BLaER1 treated with 17β-estradiol and CSF1 and Interleukin-3, amounts not matched to agents 10 nM and 100 nM (cell line): ENCODE data around the gene MARVELD3.

Experiments used
- H3K27ac ChIP-seq, 11 experiments: shearing (Covaris generic); formaldehyde crosslinking; 2 replicates each; pipeline ENCODE4 v1.8.1; 2022
- H3K27me3 ChIP-seq, 11 experiments: shearing (Covaris generic); formaldehyde crosslinking; 2 replicates each; pipeline ENCODE4 v1.8.1; 2022
- H3K36me3 ChIP-seq, 11 experiments: shearing (Covaris generic); formaldehyde crosslinking; 2 replicates each; pipeline ENCODE4 v1.8.1; 2022
- H3K4me1 ChIP-seq, 10 experiments: shearing (Covaris generic); formaldehyde crosslinking; 2 replicates each; pipeline ENCODE4 v1.8.1; 2022
- H3K4me2 ChIP-seq, 11 experiments: shearing (Covaris generic); formaldehyde crosslinking; 2 replicates each; pipeline ENCODE4 v1.8.1; 2022
- H3K4me3 ChIP-seq, 10 experiments: shearing (Covaris generic); formaldehyde crosslinking; 2 replicates each; pipeline ENCODE4 v1.8.1; 2022
- H3K9ac ChIP-seq, 11 experiments: shearing (Covaris generic); formaldehyde crosslinking; 2 replicates each; pipeline ENCODE4 v1.8.1; 2022
- H3K9me3 ChIP-seq, 11 experiments: shearing (Covaris generic); formaldehyde crosslinking; replicated peaks in 1 of 11; 2 replicates each; pipeline ENCODE4 v1.8.1; 2022
- H4K20me1 ChIP-seq, 11 experiments: shearing (Covaris generic); formaldehyde crosslinking; 2 replicates each; pipeline ENCODE4 v1.8.1; 2022
- Cebpa-rat ChIP-seq, 11 experiments: shearing (Covaris generic); IDR thresholded peaks; 2 replicates each; pipeline ENCODE4 v1.8.1; 2022

Gene MARVELD3

GRCh38 chr16:71631776-71632175 is 5.8 kb downstream of the MARVELD3 start:
- Histone ChIP-seq H3K9ac (no peak overlapping the region), H3K4me2 (no peak overlapping the region), H3K4me1 (peaks cover 9 to 32% (median 12%) of the 10 kb centered on the region in 10 experiments; a peak in 18 of 20 replicates), H3K4me3 (no peak overlapping the region), H4K20me1 (no peaks in the 10 kb centered on the region), H3K9me3 (peaks cover 0 to 4% (median 2%) of the 10 kb centered on the region in 11 experiments; a peak in 14 of 22 replicates), H3K36me3 (no peaks in the 10 kb centered on the region), H3K27me3 (no peaks in the 10 kb centered on the region), H3K27ac (no peak overlapping the region)
- no peak for TF ChIP-seq Cebpa-rat (IDR thresholded peaks at IDR 0.05)

GRCh38 chr16:71635632-71636031 is 9.6 kb downstream of the MARVELD3 start:
- no peak for TF ChIP-seq Cebpa-rat (IDR thresholded peaks at IDR 0.05)

GRCh38 chr16:71637398-71637797 is 11.4 kb downstream of the MARVELD3 start:
- H3K4me2 ChIP-seq: no peak overlapping the region
- H4K20me1 ChIP-seq: no peaks in the 10 kb centered on the region
- no peak for TF ChIP-seq Cebpa-rat (IDR thresholded peaks at IDR 0.05)
- H3K4me1 ChIP-seq: peaks cover 0 to 10% (median 0%) of the 10 kb centered on the region in 10 experiments; a peak in 5 of 20 replicates
- H3K27me3 ChIP-seq: no peaks in the 10 kb centered on the region
- no peak overlapping the region for H3K4me3 ChIP-seq
- no peaks in the 10 kb centered on the region for H3K9me3 ChIP-seq
- H3K36me3 ChIP-seq: no peaks in the 10 kb centered on the region; a peak in 1 of 22 replicates
- H3K9ac ChIP-seq: no peak overlapping the region
- H3K27ac ChIP-seq: no peak overlapping the region

More at GRCh38 chr16:71635632-71636031, 9.6 kb downstream of the MARVELD3 start:
- Histone ChIP-seq H3K4me3 (no peak overlapping the region), H4K20me1 (no peaks in the 10 kb centered on the region), H3K9me3 (no peaks in the 10 kb centered on the region), H3K27ac (no peak overlapping the region), H3K36me3 (no peaks in the 10 kb centered on the region; a peak in 1 of 22 replicates), H3K4me1 (peaks cover 0 to 10% (median 0%) of the 10 kb centered on the region in 10 experiments; a peak in 5 of 20 replicates), H3K9ac (no peak overlapping the region), H3K27me3 (no peaks in the 10 kb centered on the region), H3K4me2 (peak overlapping the region in 2 of 11 experiments; percentile 21 to 54; a peak in 4 of 22 replicates)

GRCh38 chr16:71645450-71645849 is 19.5 kb downstream of the MARVELD3 start:
- Histone ChIP-seq H3K9me3 (no peaks in the 10 kb centered on the region), H3K27me3 (no peaks in the 10 kb centered on the region), H3K27ac (no peak overlapping the region), H3K4me2 (no peak overlapping the region), H4K20me1 (no peaks in the 10 kb centered on the region; a peak in 2 of 22 replicates), H3K36me3 (peaks cover 26 to 45% (median 33%) of the 10 kb centered on the region in 11 experiments), H3K4me3 (no peak overlapping the region), H3K4me1 (no peaks in the 10 kb centered on the region), H3K9ac (no peak overlapping the region)
- no peak for TF ChIP-seq Cebpa-rat (IDR thresholded peaks at IDR 0.05)

- no peak for TF ChIP-seq Cebpa-rat (IDR thresholded peaks at IDR 0.05)
- no peaks in the 10 kb centered on the region for H3K27me3 ChIP-seq
- no peaks in the 10 kb centered on the region for H3K9me3 ChIP-seq
- H3K4me2 ChIP-seq: no peak overlapping the region
- H3K4me1 ChIP-seq: no peaks in the 10 kb centered on the region
- no peak overlapping the region for H3K27ac ChIP-seq
- H4K20me1 ChIP-seq: no peaks in the 10 kb centered on the region; a peak in 2 of 22 replicates
- H3K9ac ChIP-seq: no peak overlapping the region
- peaks cover 33 to 65% (median 49%) of the 10 kb centered on the region in 11 experiments for H3K36me3 ChIP-seq
- H3K4me3 ChIP-seq: no peak overlapping the region
These were observed 21.4 kb downstream of the MARVELD3 start for GRCh38 chr16:71647391-71647790.

GRCh38 chr16:71648162-71648561 is 22.2 kb downstream of the MARVELD3 start:
- Histone ChIP-seq H3K9ac (no peak overlapping the region), H3K27ac (no peak overlapping the region), H3K27me3 (no peaks in the 10 kb centered on the region), H3K4me3 (no peak overlapping the region), H3K4me1 (no peaks in the 10 kb centered on the region), H3K4me2 (no peak overlapping the region), H3K36me3 (peaks cover 40 to 72% (median 57%) of the 10 kb centered on the region in 11 experiments), H4K20me1 (no peaks in the 10 kb centered on the region; a peak in 2 of 22 replicates), H3K9me3 (no peaks in the 10 kb centered on the region)
- TF ChIP-seq Cebpa-rat (IDR thresholded peaks at IDR 0.05): no peak

GRCh38 chr16:71648921-71649320 is 22.9 kb downstream of the MARVELD3 start:
- Histone ChIP-seq H3K4me2 (no peak overlapping the region), H3K4me3 (no peak overlapping the region), H3K36me3 (peaks cover 46 to 80% (median 63%) of the 10 kb centered on the region in 11 experiments), H3K27me3 (no peaks in the 10 kb centered on the region), H3K9me3 (no peaks in the 10 kb centered on the region), H3K4me1 (no peaks in the 10 kb centered on the region), H4K20me1 (no peaks in the 10 kb centered on the region; a peak in 1 of 22 replicates), H3K9ac (no peak overlapping the region), H3K27ac (no peak overlapping the region)
- TF ChIP-seq Cebpa-rat (IDR thresholded peaks at IDR 0.05): no peak

GRCh38 chr16:71649704-71650103 is 23.7 kb downstream of the MARVELD3 start:
- Histone ChIP-seq H3K27me3 (no peaks in the 10 kb centered on the region), H3K9ac (no peak overlapping the region), H3K4me2 (no peak overlapping the region), H3K4me1 (no peaks in the 10 kb centered on the region), H3K9me3 (no peaks in the 10 kb centered on the region), H3K27ac (no peak overlapping the region), H3K36me3 (peaks cover 52 to 88% (median 64%) of the 10 kb centered on the region in 11 experiments), H4K20me1 (no peaks in the 10 kb centered on the region; a peak in 1 of 22 replicates), H3K4me3 (no peak overlapping the region)
- TF ChIP-seq Cebpa-rat (IDR thresholded peaks at IDR 0.05): no peak

GRCh38 chr16:71658771-71659170 is 32.8 kb downstream of the MARVELD3 start:
- no peak for TF ChIP-seq Cebpa-rat (IDR thresholded peaks at IDR 0.05)
- H3K9ac ChIP-seq: peak overlapping the region in 1 of 11 experiments; percentile 19; a peak in 1 of 22 replicates
- peaks cover 51 to 76% (median 65%) of the 10 kb centered on the region in 11 experiments for H3K36me3 ChIP-seq
- H3K4me2 ChIP-seq: peak overlapping the region; percentile 26 to 68 (median 63); a peak in 21 of 22 replicates
- peaks cover 14 to 25% (median 17%) of the 10 kb centered on the region in 10 experiments for H3K4me1 ChIP-seq
- H3K9me3 ChIP-seq: no peaks in the 10 kb centered on the region
- peak overlapping the region in 7 of 11 experiments; percentile 9 to 66 (median 60); a peak in 10 of 22 replicates for H3K27ac ChIP-seq
- no peaks in the 10 kb centered on the region for H3K27me3 ChIP-seq
- H4K20me1 ChIP-seq: no peaks in the 10 kb centered on the region
- H3K4me3 ChIP-seq: no peak overlapping the region

- Histone ChIP-seq H3K27ac (peak overlapping the region in 7 of 11 experiments; percentile 9 to 66 (median 60); a peak in 11 of 22 replicates), H4K20me1 (no peaks in the 10 kb centered on the region), H3K27me3 (no peaks in the 10 kb centered on the region), H3K9me3 (no peaks in the 10 kb centered on the region), H3K9ac (0 out of 22 replicates have a peak overlapping the region, but pooled peaks of 1 of the 11 experiments have one; percentile 19), H3K4me3 (no peak overlapping the region), H3K4me1 (peaks cover 14 to 25% (median 17%) of the 10 kb centered on the region in 10 experiments), H3K36me3 (peaks cover 54 to 76% (median 66%) of the 10 kb centered on the region in 11 experiments), H3K4me2 (peak overlapping the region; percentile 26 to 68 (median 63); a peak in 21 of 22 replicates)
- no peak for TF ChIP-seq Cebpa-rat (IDR thresholded peaks at IDR 0.05)
These were observed 33.5 kb downstream of the MARVELD3 start for GRCh38 chr16:71659471-71659870.
